Measurements from ENCODE around the gene AFAP1L2. TPM values are rescaled to one million over a fixed set of nuclear protein-coding genes. Genes with fewer than 3 reads are reported as not detected.

Gene AFAP1L2
- total RNA-seq, 2 experiments from 2014 or later: 2.3 to 8.6 TPM

DNA sequence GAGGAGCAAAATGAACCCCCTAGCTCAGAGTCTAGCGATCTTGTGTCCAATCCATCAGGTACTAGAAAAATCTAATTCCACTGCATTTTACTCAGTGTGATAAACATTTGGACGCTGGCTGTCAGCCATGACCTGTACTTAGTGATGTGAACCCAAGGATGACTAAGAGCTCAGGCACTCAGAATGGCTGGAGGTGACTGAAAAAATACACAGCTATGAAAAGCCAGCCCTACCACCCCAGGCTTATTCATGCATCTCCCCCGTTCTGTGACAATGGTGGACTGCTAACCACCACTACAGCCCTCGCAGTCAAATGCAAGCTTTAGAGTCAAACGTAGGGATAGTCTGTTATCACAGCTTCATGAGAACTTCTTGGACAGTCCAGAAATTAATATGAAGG, 14.9 kb downstream of the AFAP1L2 start:
- DNase-seq (ENCODE audit: low spot score): no peak
- no TSS peak for BruUV-seq (replicated peaks)
- Histone ChIP-seq H3K36me3 (ENCODE audit: insufficient read depth, low read length) (no peaks in the 10 kb centered on the region), H3K27ac (ENCODE audit: low read depth, low read length, poor library complexity, severe bottlenecking) (no peak overlapping the region), H4K20me1 (ENCODE audit: insufficient read depth, low read length) (no peaks in the 10 kb centered on the region), H3K4me3 (ENCODE audit: low read depth, low read length, poor library complexity, severe bottlenecking) (no peak overlapping the region), H2AFZ (ENCODE audit: low read length) (no peak overlapping the region), H3K79me2 (ENCODE audit: insufficient read depth, low read depth, low read length) (no peaks in the 10 kb centered on the region), H3K9me3 (ENCODE audit: low read length) (no peaks in the 10 kb centered on the region), H3K4me1 (ENCODE audit: insufficient read depth, low read length, poor library complexity, severe bottlenecking) (no peaks in the 10 kb centered on the region), H3K4me2 (ENCODE audit: low read length) (no peak overlapping the region), H3K9me2 (ENCODE audit: insufficient read depth, low read length) (no peaks in the 10 kb centered on the region)
- ChIA-PET POLR2A (interaction anchor here (0.6 to 1.1 kb wide), 2 partner anchors 168 to 360 kb away, joined by 4 to 5 read pairs; no protein-coding TSS in a partner anchor), CTCF (ENCODE audit: unreplicated experiment) (no interaction called here)
- intact Hi-C loops (cut with micrococcal nuclease; ENCODE audit: unreplicated experiment): no loop called here
- TF ChIP-seq CTCF (conservative IDR thresholded peaks at IDR 0.05; ENCODE audit: low read length) (no peak), EZH2phosphoT487 (IDR thresholded peaks at IDR 0.05; ENCODE audit: borderline replicate concordance, low read depth, low read length) (no peak)

- ChIA-PET CTCF (ENCODE audit: unreplicated experiment) (interaction anchor here (1.6 kb wide), 1 partner anchor 10 kb away, joined by 4 read pairs; no protein-coding TSS in a partner anchor), POLR2A (interaction anchor here (1.0 kb wide), 1 partner anchor 550 kb away, joined by 3 read pairs; the partner anchor contains the start of gene TRUB1)
- Histone ChIP-seq H3K4me1 (ENCODE audit: insufficient read depth, low read length, poor library complexity, severe bottlenecking) (no peaks in the 10 kb centered on the region), H2AFZ (ENCODE audit: low read length) (no peak overlapping the region), H3K36me3 (ENCODE audit: insufficient read depth, low read length) (no peaks in the 10 kb centered on the region), H3K9me3 (ENCODE audit: low read length) (no peaks in the 10 kb centered on the region), H3K27ac (ENCODE audit: low read depth, low read length, poor library complexity, severe bottlenecking) (no peak overlapping the region), H4K20me1 (ENCODE audit: insufficient read depth, low read length) (no peaks in the 10 kb centered on the region), H3K9me2 (ENCODE audit: insufficient read depth, low read length) (no peaks in the 10 kb centered on the region), H3K4me3 (ENCODE audit: low read depth, low read length, poor library complexity, severe bottlenecking) (no peak overlapping the region), H3K4me2 (ENCODE audit: low read length) (no peak overlapping the region), H3K79me2 (ENCODE audit: insufficient read depth, low read depth, low read length) (no peaks in the 10 kb centered on the region)
- no peak for TF ChIP-seq CTCF (conservative IDR thresholded peaks at IDR 0.05; ENCODE audit: low read length)
- no peak for TF ChIP-seq EZH2phosphoT487 (IDR thresholded peaks at IDR 0.05; ENCODE audit: borderline replicate concordance, low read depth, low read length)
- BruUV-seq (replicated peaks): no TSS peak
- no peak for DNase-seq (ENCODE audit: low spot score)
- intact Hi-C loops (cut with micrococcal nuclease; ENCODE audit: unreplicated experiment): no loop called here
Observed at GRCh38 chr10:114388275-114388674, 16.0 kb downstream of the AFAP1L2 start.

GRCh38 chr10:114387784-114388183, 16.5 kb downstream of the AFAP1L2 start:
- Histone ChIP-seq H3K4me2 (ENCODE audit: low read length) (no peak overlapping the region), H3K27ac (ENCODE audit: low read depth, low read length, poor library complexity, severe bottlenecking) (no peak overlapping the region), H3K9me2 (ENCODE audit: insufficient read depth, low read length) (no peaks in the 10 kb centered on the region), H3K4me1 (ENCODE audit: insufficient read depth, low read length, poor library complexity, severe bottlenecking) (no peaks in the 10 kb centered on the region), H3K9me3 (ENCODE audit: low read length) (no peaks in the 10 kb centered on the region), H2AFZ (ENCODE audit: low read length) (no peak overlapping the region), H3K79me2 (ENCODE audit: insufficient read depth, low read depth, low read length) (no peaks in the 10 kb centered on the region), H3K4me3 (ENCODE audit: low read depth, low read length, poor library complexity, severe bottlenecking) (no peak overlapping the region), H3K36me3 (ENCODE audit: insufficient read depth, low read length) (no peaks in the 10 kb centered on the region), H4K20me1 (ENCODE audit: insufficient read depth, low read length) (no peaks in the 10 kb centered on the region)
- DNase-seq (ENCODE audit: low spot score): no peak
- 0 out of 2 replicates have a peak, but pooled peaks have one; percentile 25 for TF ChIP-seq CTCF (conservative IDR thresholded peaks at IDR 0.05; ENCODE audit: low read length)
- no peak for TF ChIP-seq EZH2phosphoT487 (IDR thresholded peaks at IDR 0.05; ENCODE audit: borderline replicate concordance, low read depth, low read length)
- ChIA-PET POLR2A (interaction anchor here (0.6 to 1.0 kb wide), 2 partner anchors 550 to 819 kb away, joined by 3 read pairs; partner anchors contain the start of gene TRUB1), CTCF (ENCODE audit: unreplicated experiment) (interaction anchor here (0.6 to 1.6 kb wide), 2 partner anchors 10 to 492 kb away, joined by 3 to 4 read pairs; no protein-coding TSS in a partner anchor)
- BruUV-seq (replicated peaks): no TSS peak
- intact Hi-C loops (cut with micrococcal nuclease; ENCODE audit: unreplicated experiment): no loop called here
